ENCODE measurements around the gene EAF2.

DNA sequence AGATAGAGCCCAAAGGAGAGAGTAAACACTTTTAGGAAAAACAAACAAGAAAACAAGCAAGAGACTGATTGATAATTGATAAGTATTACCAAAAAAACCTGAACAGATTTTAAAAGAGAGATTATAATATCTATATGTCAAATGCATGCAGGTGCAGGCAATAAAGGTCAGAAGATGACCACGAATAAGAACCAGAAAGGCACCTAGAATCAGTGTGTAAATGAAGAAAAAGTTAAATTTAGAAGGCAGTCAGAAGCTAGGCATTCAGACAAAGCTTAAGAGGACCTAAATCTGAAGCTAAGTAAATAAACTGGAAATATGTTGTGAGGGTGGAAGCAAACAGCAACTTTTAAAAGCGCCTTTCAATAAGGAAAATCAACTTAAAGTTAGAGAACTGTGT, 16.4 kb upstream of the EAF2 start:
- TF ChIP-seq POLR2A (IDR thresholded peaks at IDR 0.05) (no peak), CTCF (IDR thresholded peaks at IDR 0.05) (no peak)

Measured in lower leg skin (tissue), 3 donors.